KMS-11 (cell line): ENCODE measurements around the gene ZNF280D.

Source experiments
- H2AFZ ChIP-seq: fragments of 200-600 bp; sonication (generic); 2 replicates; pipeline ENCODE4 v1.6.1; 2016; ENCODE audit warnings: antibody characterized with exemption, mixed run types, low read depth
- H3K27ac ChIP-seq: fragments of 200-600 bp; sonication (generic); 2 replicates; pipeline ENCODE4 v1.6.1; 2016; ENCODE audit warnings: mild to moderate bottlenecking, mixed run types
- H3K27me3 ChIP-seq: fragments of 200-600 bp; sonication (generic); 2 replicates; pipeline ENCODE4 v1.6.1; 2017; ENCODE audit warnings: mild to moderate bottlenecking, low read depth, mixed run types, moderate library complexity; ENCODE audit not compliant: insufficient read depth
- H3K36me3 ChIP-seq: fragments of 200-600 bp; sonication (generic); 2 replicates; pipeline ENCODE4 v1.6.1; 2017; ENCODE audit warnings: mild to moderate bottlenecking, mixed run types; ENCODE audit not compliant: insufficient read depth
- H3K4me1 ChIP-seq: fragments of 200-600 bp; sonication (generic); 2 replicates; pipeline ENCODE4 v1.6.1; 2016; ENCODE audit warnings: mild to moderate bottlenecking, low read depth, mixed run types; ENCODE audit not compliant: poor library complexity, severe bottlenecking
- H3K4me2 ChIP-seq: fragments of 200-600 bp; sonication (generic); 2 replicates; pipeline ENCODE4 v1.7.0; 2016; ENCODE audit warnings: mild to moderate bottlenecking, mixed run types
- H3K4me3 ChIP-seq: fragments of 200-600 bp; sonication (generic); IDR thresholded peaks from 2 replicates; pipeline ENCODE4 v1.6.1; 2017; ENCODE audit warnings: low read depth, low read length, mixed read lengths; ENCODE audit not compliant: insufficient read depth
- H3K79me2 ChIP-seq: fragments of 200-600 bp; sonication (generic); 2 replicates; pipeline ENCODE4 v1.6.1; 2016; ENCODE audit warnings: low read depth, mixed run types; ENCODE audit not compliant: insufficient read depth
- H3K9ac ChIP-seq: fragments of 200-600 bp; sonication (generic); 2 replicates; pipeline ENCODE4 v1.6.1; 2016; ENCODE audit warnings: mild to moderate bottlenecking, mixed run types
- H4K20me1 ChIP-seq: fragments of 200-600 bp; sonication (generic); 2 replicates; pipeline ENCODE4 v1.6.1; 2016; ENCODE audit warnings: mild to moderate bottlenecking, mixed run types; ENCODE audit not compliant: insufficient read depth
- CTCF ChIP-seq: fragments of 200-600 bp; sonication (generic); conservative IDR thresholded peaks from 2 replicates; pipeline ENCODE4 v1.6.1; 2017; ENCODE audit warnings: low read depth, mild to moderate bottlenecking, antibody characterized with exemption, low read length, moderate library complexity, mixed read lengths

ZNF280D gene

GRCh38 chr15:56778761-56779160, 45.5 kb upstream of the ZNF280D start:
- no peaks in the 10 kb centered on the region for H3K36me3 ChIP-seq
- no peak overlapping the region for H3K4me2 ChIP-seq
- no peaks in the 10 kb centered on the region for H3K27me3 ChIP-seq
- H3K9ac ChIP-seq, result no peak overlapping the region
- no peak overlapping the region for H3K4me3 ChIP-seq
- H3K79me2 ChIP-seq, result no peaks in the 10 kb centered on the region
- no peaks in the 10 kb centered on the region for H4K20me1 ChIP-seq
- H3K27ac ChIP-seq, result no peak overlapping the region
- no peak for TF ChIP-seq CTCF
- H3K4me1 ChIP-seq, result no peaks in the 10 kb centered on the region
- no peak overlapping the region for H2AFZ ChIP-seq

- Histone ChIP-seq H3K9ac (no peak overlapping the region), H4K20me1 (no peaks in the 10 kb centered on the region), H3K79me2 (no peaks in the 10 kb centered on the region), H3K4me2 (no peak overlapping the region), H3K4me1 (no peaks in the 10 kb centered on the region), H3K27ac (no peak overlapping the region), H2AFZ (no peak overlapping the region), H3K36me3 (no peaks in the 10 kb centered on the region), H3K4me3 (no peak overlapping the region), H3K27me3 (no peaks in the 10 kb centered on the region)
- no peak for TF ChIP-seq CTCF
Observed at GRCh38 chr15:56776839-56777238, 43.5 kb upstream of the ZNF280D start.

GRCh38 chr15:56775641-56776040, 42.3 kb upstream of the ZNF280D start:
- Histone ChIP-seq H3K4me3 (no peak overlapping the region), H2AFZ (no peak overlapping the region), H3K27me3 (no peaks in the 10 kb centered on the region), H3K79me2 (no peaks in the 10 kb centered on the region), H3K4me2 (no peak overlapping the region), H3K9ac (no peak overlapping the region), H3K36me3 (no peaks in the 10 kb centered on the region), H3K27ac (no peak overlapping the region), H3K4me1 (no peaks in the 10 kb centered on the region), H4K20me1 (no peaks in the 10 kb centered on the region)
- TF ChIP-seq CTCF, result no peak

- H3K4me2 ChIP-seq, result no peak overlapping the region
- no peak overlapping the region for H2AFZ ChIP-seq
- H3K27ac ChIP-seq, result no peak overlapping the region
Observed at GRCh38 chr15:56774356-56774755, 41.0 kb upstream of the ZNF280D start.

More at GRCh38 chr15:56774356-56774755, 41.0 kb upstream of the ZNF280D start:
- Histone ChIP-seq H3K9ac (no peak overlapping the region), H3K79me2 (no peaks in the 10 kb centered on the region), H3K4me1 (no peaks in the 10 kb centered on the region), H3K4me3 (no peak overlapping the region), H3K27me3 (no peaks in the 10 kb centered on the region), H3K36me3 (no peaks in the 10 kb centered on the region), H4K20me1 (no peaks in the 10 kb centered on the region)
- no peak for TF ChIP-seq CTCF
